NCI-H1105 treated with DMSO at 0.1 percent for 48 hours (cell line): ENCODE data around the gene FLVCR1.
"Not testable (repeated sequence)": the region's sequence is repeated elsewhere in the genome, so short reads cannot be mapped to it uniquely, and the experiment has no call there.

Experiments used
- DNase-seq: peaks from one replicate; lab custom pipeline; 2025; lab: John Stamatoyannopoulos, UW

FLVCR1 gene

GRCh38 chr1:212857992-212858460 lies at the start of gene FLVCR1:
Gene FLVCR1, plus strand, starts transcription at chr1:212858275. Its CDS starts 178 bp downstream, at chr1:212858453.
- DNase-seq: peak; percentile 95

GRCh38 chr1:212814537-212815334 lies 43.3 kb upstream of the FLVCR1 start:
- peak; percentile 18 for DNase-seq

- no peak for DNase-seq
Observed at GRCh38 chr1:212816567-212817278, 41.4 kb upstream of the FLVCR1 start.

GRCh38 chr1:212819726-212820125 lies 38.3 kb upstream of the FLVCR1 start:
- no peak for DNase-seq

- DNase-seq: no peak
Observed at GRCh38 chr1:212820969-212821368, 37.1 kb upstream of the FLVCR1 start.

- no peak for DNase-seq
Observed at GRCh38 chr1:212822956-212823355, 35.1 kb upstream of the FLVCR1 start.

GRCh38 chr1:212824201-212824600 lies 33.9 kb upstream of the FLVCR1 start:
- no peak for DNase-seq

GRCh38 chr1:212825798-212826452 lies 32.1 kb upstream of the FLVCR1 start:
- DNase-seq: no peak

- DNase-seq: no peak
Observed at GRCh38 chr1:212827171-212827776, 30.8 kb upstream of the FLVCR1 start.

GRCh38 chr1:212827831-212828278 lies 30.2 kb upstream of the FLVCR1 start:
- DNase-seq: no peak

GRCh38 chr1:212828395-212828794 lies 29.7 kb upstream of the FLVCR1 start:
- DNase-seq: no peak

GRCh38 chr1:212833211-212834207 lies 24.6 kb upstream of the FLVCR1 start:
- DNase-seq: not testable (repeated sequence)

GRCh38 chr1:212838145-212838544 lies 19.9 kb upstream of the FLVCR1 start:
- DNase-seq: no peak

- DNase-seq: not testable (repeated sequence)
Observed at GRCh38 chr1:212844521-212844920, 13.6 kb upstream of the FLVCR1 start.

- DNase-seq: no peak
Observed at GRCh38 chr1:212847549-212847948, 10.5 kb upstream of the FLVCR1 start, which contains the start of gene SPATA45. Gene SPATA45, minus strand, starts transcription at chr1:212847649. Its CDS starts 11,500 bp downstream, at chr1:212836149.

GRCh38 chr1:212852105-212852688 lies 5.9 kb upstream of the FLVCR1 start:
- no peak for DNase-seq

GRCh38 chr1:212853658-212854057 lies 4.4 kb upstream of the FLVCR1 start:
- DNase-seq: peak; percentile 2

- no peak for DNase-seq
Observed at GRCh38 chr1:212856755-212857154, 1.3 kb upstream of the FLVCR1 start.

- peak; percentile 48 for DNase-seq
Observed at GRCh38 chr1:212858461-212859265, 588 bp downstream of the FLVCR1 start.
